GM12891 (cell line): ENCODE data around the gene PIM3. TPM values are rescaled to one million over a fixed set of nuclear protein-coding genes. Genes with fewer than 3 reads are reported as not detected.

ENCODE experiments used
- DNase-seq: peaks from one replicate; pipeline ENCODE4 v3.0.0; 2011; ENCODE audit warnings: low spot score; ENCODE audit not compliant: insufficient read length
- FAIRE-seq: peaks from 2 replicates; lab custom pipeline; 2011; peaks lifted over from hg19 to GRCh38; lab: Jason Lieb, UNC
- PAX5 ChIP-seq: IDR thresholded peaks from 2 replicates; pipeline ENCODE4 v1.6.1; 2011; ENCODE audit warnings: low read length, moderate library complexity, mild to moderate bottlenecking; ENCODE audit not compliant: insufficient read depth, severe bottlenecking
- POLR2A ChIP-seq: IDR thresholded peaks from 2 replicates; pipeline ENCODE4 v1.6.1; 2011; ENCODE audit warnings: low read depth, low read length, control low read depth
- POLR2AphosphoS5 ChIP-seq: IDR thresholded peaks from 2 replicates; pipeline ENCODE4 v1.6.1; 2011; ENCODE audit warnings: low read depth, low read length, control low read depth
- POU2F2 ChIP-seq: IDR thresholded peaks from 2 replicates; pipeline ENCODE4 v1.6.1; 2011; ENCODE audit warnings: low read depth, mild to moderate bottlenecking, control low read depth, low read length, moderate library complexity
- SPI1 ChIP-seq: IDR thresholded peaks from 2 replicates; pipeline ENCODE4 v1.6.1; 2011; ENCODE audit warnings: low read depth, low read length, control low read depth
- TAF1 ChIP-seq: IDR thresholded peaks from 2 replicates; pipeline ENCODE4 v1.6.1; 2011; ENCODE audit warnings: low read depth, low read length, control low read depth
- polyA plus RNA-seq: library from polyadenylated mRNA; unstranded; fragments of >200 nt; gene quantifications from one replicate; pipeline ENCODE4 v1.2.1, GENCODE V29; 2012; ENCODE audit warnings: low read depth, missing spikeins, inconsistent platforms; ENCODE audit not compliant: missing spikeins

The PIM3 gene
- 34.2 TPM for polyA plus RNA-seq

DNA sequence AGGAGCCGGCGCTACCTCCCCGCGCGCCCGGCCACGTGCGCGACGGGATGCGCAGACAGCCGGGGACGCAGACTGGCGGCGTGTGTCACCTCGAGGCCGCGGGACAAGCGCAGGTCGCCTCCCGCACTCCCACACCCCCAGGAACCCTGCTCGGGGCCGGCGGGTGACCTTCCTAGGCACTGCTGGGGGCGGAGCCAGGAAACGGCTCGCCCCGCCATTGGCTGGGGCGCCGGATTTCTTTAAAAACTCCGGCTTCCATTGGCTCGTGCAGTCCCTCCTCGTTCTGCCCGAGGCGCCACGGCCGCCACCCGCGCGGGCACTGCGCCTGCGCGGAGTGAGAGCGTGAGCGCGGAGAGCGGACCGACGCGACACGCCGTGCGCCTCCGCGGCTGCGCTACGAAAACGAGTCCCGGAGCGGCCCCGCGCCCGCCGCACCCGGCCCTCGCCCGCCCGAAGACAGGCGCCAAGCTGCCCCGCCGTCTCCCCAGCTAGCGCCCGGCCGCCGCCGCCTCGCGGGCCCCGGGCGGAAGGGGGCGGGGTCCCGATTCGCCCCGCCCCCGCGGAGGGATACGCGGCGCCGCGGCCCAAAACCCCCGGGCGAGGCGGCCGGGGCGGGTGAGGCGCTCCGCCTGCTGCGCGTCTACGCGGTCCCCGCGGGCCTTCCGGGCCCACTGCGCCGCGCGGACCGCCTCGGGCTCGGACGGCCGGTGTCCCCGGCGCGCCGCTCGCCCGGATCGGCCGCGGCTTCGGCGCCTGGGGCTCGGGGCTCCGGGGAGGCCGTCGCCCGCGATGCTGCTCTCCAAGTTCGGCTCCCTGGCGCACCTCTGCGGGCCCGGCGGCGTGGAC lies at the start of gene PIM3:
TSS of gene PIM3 (plus strand) at position 614 of the 846 bp plus-strand sequence. CDS start at position 790, 176 bp downstream.
- peak; percentile 98 for FAIRE-seq
- DNase-seq: peak; percentile 100
- TF ChIP-seq POLR2A (peak; percentile 82), SPI1 (no peak), POU2F2 (peak; percentile 85), POLR2AphosphoS5 (peak; percentile 84), TAF1 (peak; percentile 89), PAX5 (no peak)

DNA sequence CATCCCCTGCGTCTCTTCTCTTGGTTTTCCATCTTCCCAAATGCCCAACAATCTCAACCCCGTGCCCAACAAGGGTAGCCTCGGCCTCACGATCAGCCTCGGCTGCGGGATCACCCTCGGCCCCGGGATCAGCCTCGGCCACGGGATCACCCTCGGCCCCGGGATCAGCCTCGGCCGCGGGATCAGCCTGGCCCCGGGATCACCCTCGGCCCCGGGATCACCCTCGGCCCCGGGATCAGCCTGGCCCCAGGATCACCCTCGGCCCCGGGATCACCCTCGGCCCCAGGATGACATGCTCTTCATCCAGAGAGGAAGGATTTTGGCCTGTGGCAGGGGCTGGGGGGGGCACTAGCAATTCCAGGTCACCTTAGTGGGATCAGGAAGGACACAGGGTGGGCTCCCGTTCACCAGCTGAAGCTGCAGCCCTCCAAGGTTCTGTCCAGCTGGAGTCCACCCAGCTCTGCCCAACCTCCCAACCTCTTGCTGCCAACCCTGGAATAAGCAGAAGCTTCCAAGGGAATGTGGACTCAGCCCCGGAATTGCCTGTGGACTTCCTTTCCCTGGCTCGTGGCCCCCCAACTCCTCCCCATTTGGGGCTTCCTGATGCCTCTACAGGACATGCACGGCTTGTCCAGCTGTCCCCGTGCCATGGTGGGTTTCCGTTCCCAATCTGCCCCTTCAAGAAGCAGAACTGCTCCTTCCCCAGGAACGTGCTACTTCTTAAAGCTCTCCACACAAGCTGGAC lies 48.5 kb upstream of the PIM3 start:
- TF ChIP-seq POLR2A (no peak), POU2F2 (no peak), TAF1 (no peak), SPI1 (no peak), POLR2AphosphoS5 (no peak), PAX5 (no peak)
- no peak for FAIRE-seq
- DNase-seq: no peak

- DNase-seq: no peak
- TF ChIP-seq TAF1 (no peak), POLR2A (no peak), PAX5 (no peak), POLR2AphosphoS5 (no peak), SPI1 (no peak), POU2F2 (no peak)
- FAIRE-seq: no peak
Measured at GRCh38 chr22:49913026-49913425, 47.5 kb upstream of the PIM3 start.

DNA sequence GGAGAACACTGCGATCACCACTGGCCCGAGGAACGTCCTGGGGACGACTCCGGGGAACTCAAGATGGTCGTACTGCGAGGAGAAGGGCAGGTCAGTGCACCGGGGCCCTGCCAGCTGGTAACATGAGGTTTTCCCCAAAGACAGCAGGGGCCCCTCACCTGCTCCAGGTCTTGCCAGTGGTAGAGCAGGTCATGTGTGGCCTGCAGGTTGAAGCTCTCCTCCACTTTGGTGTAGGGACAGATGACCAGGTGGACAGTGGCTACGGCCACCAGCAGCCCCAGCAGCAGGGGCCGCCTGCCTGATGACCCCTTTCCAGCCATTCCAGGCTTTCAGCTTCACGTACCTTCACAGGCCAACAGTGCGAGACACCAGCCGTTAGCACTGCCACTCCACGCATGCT lies 47.1 kb upstream of the PIM3 start:
- no peak for FAIRE-seq
- TF ChIP-seq TAF1: no peak
- TF ChIP-seq POLR2A: no peak
- no peak for TF ChIP-seq POLR2AphosphoS5
- no peak for DNase-seq

GRCh38 chr22:49914256-49914655 lies 46.3 kb upstream of the PIM3 start:
- TF ChIP-seq PAX5 (no peak), POU2F2 (no peak), POLR2A (no peak), POLR2AphosphoS5 (no peak), SPI1 (no peak), TAF1 (no peak)
- no peak for FAIRE-seq
- no peak for DNase-seq

DNA sequence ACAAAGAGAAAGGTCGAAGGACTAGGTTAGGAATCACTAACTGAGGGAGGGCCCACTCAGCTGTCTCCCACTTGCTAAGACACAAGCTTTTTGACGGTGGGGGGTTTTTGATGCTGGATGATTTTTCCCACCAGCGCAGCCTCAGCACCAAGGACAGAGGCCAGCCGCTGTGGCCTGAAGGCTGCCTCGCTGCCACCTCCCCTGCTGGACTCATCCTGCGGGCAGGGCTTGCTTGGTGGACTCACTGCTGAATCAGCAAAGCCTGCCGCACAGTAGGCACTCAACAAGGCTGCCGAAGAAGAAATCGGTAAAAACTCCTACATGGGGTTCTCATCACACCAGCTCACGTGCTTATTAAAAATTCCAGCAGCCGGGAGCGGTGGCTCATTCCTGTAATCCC lies 45.0 kb upstream of the PIM3 start:
- DNase-seq (no peak), FAIRE-seq (no peak)
- TF ChIP-seq SPI1: no peak
- no peak for TF ChIP-seq PAX5
- TF ChIP-seq TAF1: no peak

DNA sequence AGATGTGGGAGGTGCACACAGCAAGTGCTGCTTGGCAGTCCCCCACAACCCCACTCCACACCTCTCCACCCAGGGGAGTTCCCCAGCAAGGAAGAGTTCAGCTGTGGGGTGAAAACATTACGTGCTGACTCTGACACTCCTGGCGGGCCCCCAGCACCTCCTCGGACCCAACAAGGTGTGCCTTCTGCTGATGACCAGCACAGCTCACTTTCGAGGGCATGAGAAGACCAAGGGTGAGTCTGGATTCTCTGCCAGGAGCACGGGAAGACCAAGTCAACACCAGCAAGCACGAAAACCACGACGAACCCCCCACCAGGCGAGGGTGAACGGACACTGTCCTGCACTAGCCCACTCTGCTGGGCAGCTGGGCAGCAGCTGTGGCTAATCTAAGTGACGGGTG lies 43.7 kb upstream of the PIM3 start:
- TF ChIP-seq SPI1 (no peak), TAF1 (no peak), POLR2AphosphoS5 (no peak), POLR2A (no peak), PAX5 (no peak), POU2F2 (no peak)
- DNase-seq (no peak), FAIRE-seq (no peak)

GRCh38 chr22:49917974-49918910 lies 42.3 kb upstream of the PIM3 start, which contains the start of the genes ALG12 and CRELD2:
Gene ALG12 (minus strand): TSS chr22:49918438. CDS start chr22:49913765, 4,673 bp downstream.
Gene CRELD2 (plus strand): TSS chr22:49918634. CDS start chr22:49918770, 136 bp downstream.
- TF ChIP-seq POLR2A: no peak
- TF ChIP-seq POU2F2: 0 out of 2 replicates have a peak, but pooled peaks have one; percentile 10
- TF ChIP-seq TAF1: 0 out of 2 replicates have a peak, but pooled peaks have one; percentile 30
- FAIRE-seq (peak; percentile 97), DNase-seq (peak; percentile 100)
